Gastrocnemius medialis (tissue), 4 donors: Measurements from ENCODE around the gene ARAP3. TPM values are rescaled to one million over a fixed set of nuclear protein-coding genes. Genes with fewer than 3 reads are reported as not detected.

Source experiments
- ATAC-seq, 2 donors: fragments of 150-250 bp; one replicate each; pipeline ENCODE4 v1.9.1; 2016
- DNase-seq, 2 donors: peaks; one replicate each; pipeline ENCODE4 v3.0.0-alpha.2; 2019
- H3K27ac ChIP-seq, 4 donors: fragments of 200-600 bp; sonication (generic); 1 replicate in 1 of 4; 2 replicates in 3 of 4; pipeline ENCODE4 v1.5.1; 2016 to 2018; ENCODE audit warnings: mild to moderate bottlenecking in 2 of 4, moderate library complexity in 1 of 4
- H3K27me3 ChIP-seq, 3 donors: fragments of 200-600 bp; sonication (generic) in 2 of 3; 1 replicate in 1 of 3; 2 replicates in 2 of 3; pipeline versions ENCODE4 v1.5.1 to v1.6.0; 2016 to 2019; ENCODE audit warnings: mild to moderate bottlenecking in 1 of 3, moderate library complexity in 1 of 3
- H3K36me3 ChIP-seq, 2 donors: fragments of 200-600 bp; sonication (generic) in 1 of 2; one replicate each; pipeline ENCODE4 v1.5.1; 2017 to 2018
- H3K4me1 ChIP-seq, 2 donors: fragments of 200-600 bp; sonication (generic) in 1 of 2; one replicate each; pipeline ENCODE4 v1.5.1; 2016 to 2017; ENCODE audit warnings: mild to moderate bottlenecking in 2 of 2
- H3K4me3 ChIP-seq, 4 donors: fragments of 200-600 bp; sonication (generic) in 3 of 4; 1 replicate in 1 of 4; 2 replicates in 3 of 4; pipeline ENCODE4 v1.5.1; 2016 to 2019; ENCODE audit warnings: mild to moderate bottlenecking in 2 of 4
- H3K9me3 ChIP-seq, 3 donors: fragments of 200-600 bp; sonication (generic) in 2 of 3; 1 replicate in 1 of 3; 2 replicates in 2 of 3; pipeline ENCODE4 v1.5.1; 2016 to 2019
- CTCF ChIP-seq, 5 experiments: fragments of 450-650 bp in 3 of 5; fragments of 200-600 bp in 2 of 5; sonication (generic) in 2 of 5; IDR thresholded peaks in 4 of 5; conservative IDR thresholded peaks in 1 of 5; 1 replicate in 4 of 5; 2 replicates in 1 of 5; pipeline ENCODE4 v1.5.1; 2016 to 2019; ENCODE audit warnings: antibody characterized with exemption in 5 of 5, mild to moderate bottlenecking in 3 of 5, moderate library complexity in 3 of 5
- POLR2A ChIP-seq, 2 donors: fragments of 450-650 bp; IDR thresholded peaks; one replicate each; pipeline ENCODE4 v1.6.1; 2017; ENCODE audit warnings: antibody characterized with exemption in 2 of 2, mild to moderate bottlenecking in 2 of 2, moderate library complexity in 2 of 2
- in situ Hi-C, 4 donors: fragments of 200-750 bp; cut with MboI; loops; one replicate each; pipeline versions ENCODE4 v1.15.0 to v1.8.0; 2017; ENCODE audit warnings: low sequenced_read_pairs in 4 of 4
- intact Hi-C: fragments of 100-400 bp; cut with DNase I; formaldehyde crosslinking; loops from one replicate; pipeline ENCODE4 v1.15.1; 2023; ENCODE audit warnings: low total_unique reads
- total RNA-seq, 4 donors: library from RNA; depleted of rRNA; stranded (reverse); fragments of >200 nt; gene quantifications; one replicate each; pipeline versions ENCODE4 v1.1.0 to v1.2.3, GENCODE V29; 2016

The ARAP3 gene
- total RNA-seq, 4 donors from 2014 or later = 1.6 to 5.5 (median 3.0) TPM

GRCh38 chr5:141636413-141637122 is 45.5 kb downstream of the ARAP3 start, which contains the start of the genes HDAC3 and RELL2:
TSS of gene HDAC3 (minus strand) at chr5:141636849. CDS start at chr5:141636790, 59 bp downstream.
TSS of gene RELL2 (plus strand) at chr5:141636997. CDS start at chr5:141638226, 1,229 bp downstream.
- Histone ChIP-seq H3K36me3 (peaks cover 0 to 4% of the 10 kb centered on the region in 2 donors), H3K4me1 (peaks cover 22 to 26% of the 10 kb centered on the region in 2 donors), H3K27ac (peak within 1 kb of the TSS; percentile 74 to 92 (median 86)), H3K4me3 (peak within 1 kb of the TSS; percentile 64 to 91 (median 88)), H3K27me3 (peaks cover 5 to 16% (median 12%) of the 10 kb centered on the region in 3 donors), H3K9me3 (no peaks in the 10 kb centered on the region)
- ATAC-seq (peak; percentile 90 to 93), DNase-seq (peak; percentile 89 to 91)
- TF ChIP-seq POLR2A (IDR thresholded peaks at IDR 0.05) (peak; percentile 93 to 95), CTCF (IDR thresholded peaks at IDR 0.05 in 4 of 5, conservative IDR thresholded peaks at IDR 0.05 in 1 of 5) (no peak)
- intact Hi-C loops = loop anchor here (1.0 kb wide), 1 partner anchor 17 kb away; no protein-coding TSS in a partner anchor
- in situ Hi-C loops = no loop called here

DNA sequence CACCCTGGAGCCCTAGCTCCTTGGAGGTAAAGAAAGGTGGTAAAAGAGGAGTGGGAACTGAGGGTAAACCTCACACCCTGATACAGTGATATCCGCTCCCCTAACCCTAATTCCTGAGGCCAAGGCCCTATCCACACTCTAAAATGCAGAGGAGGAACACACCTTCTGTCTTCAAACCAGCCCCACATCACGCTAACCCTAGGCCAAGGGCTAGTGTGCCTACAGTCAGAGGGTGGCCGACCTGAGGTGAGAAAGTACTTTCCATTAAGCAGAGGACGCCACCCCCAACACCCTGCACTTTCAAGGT is 46.0 kb downstream of the ARAP3 start:
- peaks cover 5 to 16% (median 12%) of the 10 kb centered on the region in 3 donors for H3K27me3 ChIP-seq
- H3K4me3 ChIP-seq = peak overlapping the region; percentile 64 to 91 (median 88)
- ATAC-seq = peak; percentile 11 to 33
- in situ Hi-C loops = no loop called here
- intact Hi-C loops = loop anchor here (1.0 kb wide), 1 partner anchor 17 kb away; no protein-coding TSS in a partner anchor
- DNase-seq = no peak
- H3K4me1 ChIP-seq = peaks cover 22 to 26% of the 10 kb centered on the region in 2 donors
- H3K36me3 ChIP-seq = peaks cover 0 to 4% of the 10 kb centered on the region in 2 donors
- H3K27ac ChIP-seq = peak overlapping the region; percentile 74 to 92 (median 86)
- no peaks in the 10 kb centered on the region for H3K9me3 ChIP-seq
- TF ChIP-seq POLR2A (IDR thresholded peaks at IDR 0.05) = no peak
- TF ChIP-seq CTCF (IDR thresholded peaks at IDR 0.05 in 4 of 5, conservative IDR thresholded peaks at IDR 0.05 in 1 of 5) = no peak

DNA sequence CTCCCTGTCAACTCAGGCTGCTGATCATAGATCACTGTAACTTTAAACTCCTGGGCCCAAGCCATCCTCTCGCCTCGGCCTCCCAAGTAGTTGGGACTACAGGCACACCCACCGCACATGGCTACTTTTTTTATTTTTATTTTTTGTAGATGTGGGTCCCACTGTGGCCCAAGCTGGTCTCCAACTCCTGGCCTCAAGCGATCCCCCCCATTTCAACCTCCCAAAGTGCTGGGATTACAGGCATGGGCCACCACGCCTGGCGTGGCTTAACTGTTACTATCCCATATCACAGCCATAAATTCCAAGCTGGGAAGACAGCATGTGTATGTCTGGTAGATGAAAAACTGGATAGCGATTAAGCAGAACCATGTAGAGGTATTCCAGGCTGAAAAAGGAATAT is 46.4 kb downstream of the ARAP3 start:
- H3K9me3 ChIP-seq = no peaks in the 10 kb centered on the region
- H3K4me1 ChIP-seq = peaks cover 22 to 26% of the 10 kb centered on the region in 2 donors
- peaks cover 5 to 16% (median 12%) of the 10 kb centered on the region in 3 donors for H3K27me3 ChIP-seq
- ATAC-seq (peak in 1 of 2 donors; percentile 11), DNase-seq (no peak)
- H3K36me3 ChIP-seq = peaks cover 0 to 4% of the 10 kb centered on the region in 2 donors
- in situ Hi-C loops (no loop called here), intact Hi-C loops (loop anchor here (1.0 kb wide), 1 partner anchor 16 kb away; no protein-coding TSS in a partner anchor)
- H3K4me3 ChIP-seq = peak overlapping the region; percentile 64 to 91 (median 88)
- H3K27ac ChIP-seq = peak overlapping the region in 3 of 4 donors; percentile 74 to 92 (median 83)
- TF ChIP-seq CTCF (IDR thresholded peaks at IDR 0.05 in 4 of 5, conservative IDR thresholded peaks at IDR 0.05 in 1 of 5) (no peak), POLR2A (IDR thresholded peaks at IDR 0.05) (no peak)

GRCh38 chr5:141634720-141635119 is 47.3 kb downstream of the ARAP3 start:
- TF ChIP-seq CTCF (IDR thresholded peaks at IDR 0.05 in 4 of 5, conservative IDR thresholded peaks at IDR 0.05 in 1 of 5) (no peak), POLR2A (IDR thresholded peaks at IDR 0.05) (no peak)
- Histone ChIP-seq H3K4me1 (peaks cover 22 to 26% of the 10 kb centered on the region in 2 donors), H3K27ac (no peak overlapping the region), H3K9me3 (no peaks in the 10 kb centered on the region), H3K4me3 (no peak overlapping the region), H3K27me3 (peaks cover 5 to 16% (median 12%) of the 10 kb centered on the region in 3 donors), H3K36me3 (peaks cover 0 to 12% of the 10 kb centered on the region in 2 donors)
- intact Hi-C loops = loop anchor here (5.0 kb wide), 1 partner anchor 42 kb away; no protein-coding TSS in a partner anchor
- in situ Hi-C loops = loop anchor here in 1 of 4 donors (5.0 kb wide), 1 partner anchor 47 kb away; no protein-coding TSS in a partner anchor
- DNase-seq (no peak), ATAC-seq (no peak)
